Inferior parietal cortex (tissue), 1 donor: Measurements from ENCODE around the gene FGFR3.
A peak's percentile ranks its signal among the peaks of the same experiment; 100 is the strongest.

Experiments
- DNase-seq: peaks from one replicate; pipeline ENCODE4 v3.0.0-alpha.2; 2016; ENCODE audit errors: extremely low spot score

Gene FGFR3

GRCh38 chr4:1770245-1770644 lies 22.8 kb upstream of the FGFR3 start:
- DNase-seq: no peak

- DNase-seq: no peak
Observed at GRCh38 chr4:1770791-1771231, 22.3 kb upstream of the FGFR3 start.

- DNase-seq: no peak
Observed at GRCh38 chr4:1771555-1772305, 21.4 kb upstream of the FGFR3 start.

GRCh38 chr4:1772853-1773538 lies 20.1 kb upstream of the FGFR3 start:
- DNase-seq: no peak

- no peak for DNase-seq
Observed at GRCh38 chr4:1773754-1774153, 19.3 kb upstream of the FGFR3 start.

GRCh38 chr4:1775731-1776500 lies 17.2 kb upstream of the FGFR3 start:
- DNase-seq: peak; percentile 38

GRCh38 chr4:1776521-1777161 lies 16.5 kb upstream of the FGFR3 start:
- DNase-seq: no peak

- DNase-seq: no peak
Observed at GRCh38 chr4:1777822-1778641, 15.1 kb upstream of the FGFR3 start.

- no peak for DNase-seq
Observed at GRCh38 chr4:1778642-1779392, 14.3 kb upstream of the FGFR3 start.

GRCh38 chr4:1779588-1780382 lies 13.3 kb upstream of the FGFR3 start:
- DNase-seq: no peak

GRCh38 chr4:1780435-1780834 lies 12.7 kb upstream of the FGFR3 start:
- DNase-seq: no peak

GRCh38 chr4:1783015-1783414 lies 10.1 kb upstream of the FGFR3 start:
- DNase-seq: no peak

GRCh38 chr4:1783970-1784369 lies 9.1 kb upstream of the FGFR3 start:
- no peak for DNase-seq

GRCh38 chr4:1784395-1784788 lies 8.7 kb upstream of the FGFR3 start:
- no peak for DNase-seq

GRCh38 chr4:1784789-1785591 lies 8.1 kb upstream of the FGFR3 start:
- DNase-seq: no peak

GRCh38 chr4:1785592-1785991 lies 7.5 kb upstream of the FGFR3 start:
- no peak for DNase-seq

GRCh38 chr4:1786544-1787362 lies 6.3 kb upstream of the FGFR3 start:
- DNase-seq: no peak
